Measurements from ENCODE around the gene DDA1. TPM values are rescaled to one million over a fixed set of nuclear protein-coding genes. Genes with fewer than 3 reads are reported as not detected.

Gene DDA1
- total and polyA plus RNA-seq, 9 of the 15 experiments (the other 6 are each of a cell fraction or from before 2014, with no cell fraction given) = 1.4 to 83.8 (median 33.8) TPM

DNA sequence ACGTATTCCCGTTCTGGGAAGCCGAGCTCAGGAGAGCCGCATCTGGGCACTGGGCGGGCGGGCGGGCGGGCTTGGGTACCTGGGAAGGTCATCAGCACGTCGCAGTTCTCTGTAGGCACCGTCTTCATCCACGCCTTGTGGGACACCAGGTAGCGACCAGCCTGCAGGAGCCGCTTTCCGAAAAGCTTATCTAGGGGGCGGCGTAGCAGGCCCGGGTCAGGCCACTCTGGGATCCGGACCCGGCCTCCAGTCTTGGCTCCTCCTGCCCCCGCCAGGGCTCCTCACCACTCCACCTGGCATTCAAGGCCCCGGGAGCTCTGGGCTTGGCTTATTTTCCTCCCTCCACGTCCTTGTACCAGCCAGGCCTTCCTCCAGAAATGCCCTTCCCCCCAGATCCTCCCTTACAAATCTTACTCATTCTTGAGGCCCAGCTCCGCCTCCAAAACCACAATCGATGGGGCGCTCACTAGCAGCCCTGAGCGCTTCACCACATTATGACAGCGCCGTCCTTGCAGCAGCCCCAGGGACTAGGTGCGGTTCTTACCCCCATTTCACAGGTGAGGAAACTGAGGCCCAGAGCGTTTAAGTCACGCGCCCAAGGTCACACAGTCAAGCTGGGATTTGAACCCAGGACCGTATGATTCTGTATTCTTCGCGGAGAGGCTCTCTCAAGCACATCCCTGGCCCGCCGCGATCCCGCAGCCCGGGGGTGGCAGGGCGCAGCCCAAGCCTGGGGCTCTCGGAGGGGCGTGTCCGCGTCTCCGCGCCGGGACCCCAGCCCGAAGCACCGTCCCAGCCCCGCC, 24.4 kb downstream of the DDA1 start (continued):
- TF ChIP-seq, protein P1, sequence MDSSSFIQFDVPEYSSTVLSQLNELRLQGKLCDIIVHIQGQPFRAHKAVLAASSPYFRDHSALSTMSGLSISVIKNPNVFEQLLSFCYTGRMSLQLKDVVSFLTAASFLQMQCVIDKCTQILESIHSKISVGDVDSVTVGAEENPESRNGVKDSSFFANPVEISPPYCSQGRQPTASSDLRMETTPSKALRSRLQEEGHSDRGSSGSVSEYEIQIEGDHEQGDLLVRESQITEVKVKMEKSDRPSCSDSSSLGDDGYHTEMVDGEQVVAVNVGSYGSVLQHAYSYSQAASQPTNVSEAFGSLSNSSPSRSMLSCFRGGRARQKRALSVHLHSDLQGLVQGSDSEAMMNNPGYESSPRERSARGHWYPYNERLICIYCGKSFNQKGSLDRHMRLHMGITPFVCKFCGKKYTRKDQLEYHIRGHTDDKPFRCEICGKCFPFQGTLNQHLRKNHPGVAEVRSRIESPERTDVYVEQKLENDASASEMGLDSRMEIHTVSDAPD (CRISPR knock-in tag; IDR thresholded peaks at IDR 0.05) = peak; percentile 40; the same call in 1 of the 2 replicates
- TF ChIP-seq ZNF778 (CRISPR knock-in tag; IDR thresholded peaks at IDR 0.05) = no peak
- TF ChIP-seq ZNF668 (CRISPR knock-in tag; IDR thresholded peaks at IDR 0.05) = no peak
- peak; percentile 92 for TF ChIP-seq SP1 (CRISPR knock-in tag; IDR thresholded peaks at IDR 0.05)
- TF ChIP-seq MAZ (CRISPR knock-in tag; conservative IDR thresholded peaks at IDR 0.05 in 1 of 2, IDR thresholded peaks at IDR 0.05 in 1 of 2) = no peak; a peak in 3 of 4 replicates
- TF ChIP-seq NELFE (IDR thresholded peaks at IDR 0.05; ENCODE audit: insufficient read depth, insufficient read length) = no peak
- no peak for TF ChIP-seq RBFOX2 (IDR thresholded peaks at IDR 0.05; ENCODE audit: low read depth, low read length)
- no peak for TF ChIP-seq FIP1L1 (IDR thresholded peaks at IDR 0.05; ENCODE audit: low read depth, low read length, poor library complexity, severe bottlenecking)
- no peak for TF ChIP-seq ZNF75A (CRISPR knock-in tag; IDR thresholded peaks at IDR 0.05)
- TF ChIP-seq ZNF354B (CRISPR knock-in tag; IDR thresholded peaks at IDR 0.05) = no peak
- no peak for TF ChIP-seq KLF10 (CRISPR knock-in tag; IDR thresholded peaks at IDR 0.05)
- TF ChIP-seq ZKSCAN3 (CRISPR knock-in tag; IDR thresholded peaks at IDR 0.05) = no peak
- TF ChIP-seq POLR2A (conservative IDR thresholded peaks at IDR 0.05) = peak; percentile 49; the same call in 1 of the 2 replicates
- TF ChIP-seq KAT7 (CRISPR knock-in tag; IDR thresholded peaks at IDR 0.05; ENCODE audit: borderline replicate concordance) = no peak
- TF ChIP-seq POLR3G (IDR thresholded peaks at IDR 0.05; ENCODE audit: extremely low read depth, insufficient read length, insufficient replicate concordance) = no peak
- TF ChIP-seq OTX1 (CRISPR knock-in tag; IDR thresholded peaks at IDR 0.05) = peak; percentile 90
- TF ChIP-seq TSC22D4 (tag; IDR thresholded peaks at IDR 0.05) = no peak
- TF ChIP-seq HDGF (IDR thresholded peaks at IDR 0.05) = peak; percentile 97
- no peak for TF ChIP-seq DDX20 (tag; IDR thresholded peaks at IDR 0.05; ENCODE audit: low read depth)
- TF ChIP-seq MTF1 (CRISPR knock-in tag; IDR thresholded peaks at IDR 0.05; ENCODE audit: borderline replicate concordance) = no peak
- TF ChIP-seq ZBTB7A (IDR thresholded peaks at IDR 0.05; ENCODE audit: borderline replicate concordance, control insufficient read depth, low read depth, low read length) = peak; percentile 40; the same call in 1 of the 2 replicates
- no peak for TF ChIP-seq ZNF165 (CRISPR knock-in tag; IDR thresholded peaks at IDR 0.05; ENCODE audit: borderline replicate concordance)
- no peak for TF ChIP-seq KLF1 (tag; IDR thresholded peaks at IDR 0.05)
- TF ChIP-seq, protein P2, sequence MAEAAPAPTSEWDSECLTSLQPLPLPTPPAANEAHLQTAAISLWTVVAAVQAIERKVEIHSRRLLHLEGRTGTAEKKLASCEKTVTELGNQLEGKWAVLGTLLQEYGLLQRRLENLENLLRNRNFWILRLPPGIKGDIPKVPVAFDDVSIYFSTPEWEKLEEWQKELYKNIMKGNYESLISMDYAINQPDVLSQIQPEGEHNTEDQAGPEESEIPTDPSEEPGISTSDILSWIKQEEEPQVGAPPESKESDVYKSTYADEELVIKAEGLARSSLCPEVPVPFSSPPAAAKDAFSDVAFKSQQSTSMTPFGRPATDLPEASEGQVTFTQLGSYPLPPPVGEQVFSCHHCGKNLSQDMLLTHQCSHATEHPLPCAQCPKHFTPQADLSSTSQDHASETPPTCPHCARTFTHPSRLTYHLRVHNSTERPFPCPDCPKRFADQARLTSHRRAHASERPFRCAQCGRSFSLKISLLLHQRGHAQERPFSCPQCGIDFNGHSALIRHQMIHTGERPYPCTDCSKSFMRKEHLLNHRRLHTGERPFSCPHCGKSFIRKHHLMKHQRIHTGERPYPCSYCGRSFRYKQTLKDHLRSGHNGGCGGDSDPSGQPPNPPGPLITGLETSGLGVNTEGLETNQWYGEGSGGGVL (CRISPR knock-in tag; IDR thresholded peaks at IDR 0.05) = no peak
- no peak for TF ChIP-seq SMARCC2 (IDR thresholded peaks at IDR 0.05; ENCODE audit: low read depth)
- no peak for TF ChIP-seq POLR3A (IDR thresholded peaks at IDR 0.05; ENCODE audit: borderline replicate concordance, extremely low read depth, insufficient read depth, insufficient read length)
- TF ChIP-seq, protein P3, sequence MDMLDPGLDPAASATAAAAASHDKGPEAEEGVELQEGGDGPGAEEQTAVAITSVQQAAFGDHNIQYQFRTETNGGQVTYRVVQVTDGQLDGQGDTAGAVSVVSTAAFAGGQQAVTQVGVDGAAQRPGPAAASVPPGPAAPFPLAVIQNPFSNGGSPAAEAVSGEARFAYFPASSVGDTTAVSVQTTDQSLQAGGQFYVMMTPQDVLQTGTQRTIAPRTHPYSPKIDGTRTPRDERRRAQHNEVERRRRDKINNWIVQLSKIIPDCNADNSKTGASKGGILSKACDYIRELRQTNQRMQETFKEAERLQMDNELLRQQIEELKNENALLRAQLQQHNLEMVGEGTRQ (CRISPR knock-in tag; IDR thresholded peaks at IDR 0.05) = no peak

Data from K562 (cell line).